ENCODE results near the gene VAV2. TPM values are rescaled to one million over a fixed set of nuclear protein-coding genes. Genes with fewer than 3 reads are reported as not detected.

VAV2 gene
- total RNA-seq, 1 experiment from 2014 or later = 30.7 TPM

DNA sequence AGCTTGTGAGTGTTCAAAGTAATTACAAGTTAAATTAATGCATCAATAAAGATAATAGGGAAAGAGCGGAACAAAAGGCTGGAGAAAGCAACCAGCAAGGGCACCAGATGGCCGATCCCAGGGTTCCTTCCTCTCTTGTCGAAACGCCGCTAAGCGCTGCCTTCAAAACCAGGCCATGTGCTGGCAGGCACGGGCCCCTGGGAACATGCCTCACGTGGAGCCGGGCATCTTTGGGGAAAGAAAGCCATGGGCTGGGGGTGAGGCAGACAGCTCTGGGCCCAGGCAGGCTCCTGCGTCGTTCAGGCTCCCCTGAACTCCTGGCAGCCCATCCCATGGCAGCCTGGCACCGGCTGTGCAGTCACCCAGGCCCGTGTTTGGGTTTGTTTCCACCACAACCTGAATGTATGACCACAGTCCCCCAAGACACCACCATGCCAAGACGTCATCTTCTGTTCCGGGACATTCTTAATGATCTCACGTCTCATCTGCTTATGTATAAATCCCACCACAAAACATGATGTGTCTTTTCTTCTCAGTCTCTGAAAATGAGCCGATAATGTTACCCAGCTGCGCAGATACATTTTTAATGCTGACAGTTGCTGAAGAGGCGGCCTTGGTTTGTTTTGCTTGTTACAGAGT lies 143.5 kb downstream of the VAV2 start:
- Mint-ChIP-seq H3K36me3 (ENCODE audit: insufficient read depth, unreplicated experiment) (no peaks in the 10 kb centered on the region), H3K4me3 (ENCODE audit: low read depth, unreplicated experiment) (no peak overlapping the region), H3K27ac (ENCODE audit: unreplicated experiment) (no peak overlapping the region), H3K4me1 (ENCODE audit: low read depth, unreplicated experiment) (no peaks in the 10 kb centered on the region), H3K27me3 (ENCODE audit: unreplicated experiment) (no peaks in the 10 kb centered on the region), H3K9me3 (ENCODE audit: low read depth, unreplicated experiment) (no peaks in the 10 kb centered on the region)
- no TSS peak for BruUV-seq (replicated peaks)
- DNase-seq = no peak
- intact Hi-C loops (cut with micrococcal nuclease; ENCODE audit: unreplicated experiment) = no loop called here
- TF ChIP-seq CTCF (IDR thresholded peaks at IDR 0.05; ENCODE audit: unreplicated experiment) = no peak
- CTCF ChIA-PET = no interaction called here

- CTCF ChIA-PET = no interaction called here
- H3K27ac Mint-ChIP-seq (ENCODE audit: unreplicated experiment) = no peak overlapping the region
Measured at GRCh38 chr9:133846483-133847090, 145.5 kb downstream of the VAV2 start.

DNA sequence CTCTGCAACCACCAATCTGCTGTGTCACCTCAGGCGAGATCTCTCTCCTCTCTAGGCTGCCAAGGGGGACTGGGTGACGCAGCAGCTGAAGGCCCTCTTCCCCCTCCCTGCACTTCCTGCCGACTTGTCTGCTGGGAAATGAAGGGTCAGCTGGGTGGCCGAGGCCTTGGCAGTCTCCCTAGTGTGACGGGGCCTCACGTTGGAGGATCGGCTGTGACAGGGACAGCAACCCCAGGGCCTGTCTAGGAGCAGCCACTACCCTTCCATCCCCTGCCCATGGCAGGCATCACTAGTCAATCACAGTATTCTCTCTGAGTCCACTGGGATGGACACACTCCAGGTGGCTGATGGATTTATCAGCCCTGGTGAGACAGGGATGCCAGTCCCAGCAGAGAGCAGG lies 146.7 kb downstream of the VAV2 start:
- intact Hi-C loops (cut with micrococcal nuclease; ENCODE audit: unreplicated experiment) = no loop called here
- Mint-ChIP-seq H3K9me3 (ENCODE audit: low read depth, unreplicated experiment) (no peaks in the 10 kb centered on the region), H3K36me3 (ENCODE audit: insufficient read depth, unreplicated experiment) (no peaks in the 10 kb centered on the region), H3K27ac (ENCODE audit: unreplicated experiment) (no peak overlapping the region), H3K4me1 (ENCODE audit: low read depth, unreplicated experiment) (no peaks in the 10 kb centered on the region), H3K27me3 (ENCODE audit: unreplicated experiment) (no peaks in the 10 kb centered on the region), H3K4me3 (ENCODE audit: low read depth, unreplicated experiment) (no peak overlapping the region)
- no TSS peak for BruUV-seq (replicated peaks)
- DNase-seq = no peak
- TF ChIP-seq CTCF (IDR thresholded peaks at IDR 0.05; ENCODE audit: unreplicated experiment) = no peak
- CTCF ChIA-PET = no interaction called here

More at GRCh38 chr9:133846483-133847090, 145.5 kb downstream of the VAV2 start:
- no peaks in the 10 kb centered on the region for H3K9me3 Mint-ChIP-seq (ENCODE audit: low read depth, unreplicated experiment)
- no peak for DNase-seq
- H3K36me3 Mint-ChIP-seq (ENCODE audit: insufficient read depth, unreplicated experiment) = no peaks in the 10 kb centered on the region
- no peak for TF ChIP-seq CTCF (IDR thresholded peaks at IDR 0.05; ENCODE audit: unreplicated experiment)
- no TSS peak for BruUV-seq (replicated peaks)
- intact Hi-C loops (cut with micrococcal nuclease; ENCODE audit: unreplicated experiment) = no loop called here
- H3K27me3 Mint-ChIP-seq (ENCODE audit: unreplicated experiment) = no peaks in the 10 kb centered on the region
- H3K4me1 Mint-ChIP-seq (ENCODE audit: low read depth, unreplicated experiment) = no peaks in the 10 kb centered on the region
- no peak overlapping the region for H3K4me3 Mint-ChIP-seq (ENCODE audit: low read depth, unreplicated experiment)

DNA sequence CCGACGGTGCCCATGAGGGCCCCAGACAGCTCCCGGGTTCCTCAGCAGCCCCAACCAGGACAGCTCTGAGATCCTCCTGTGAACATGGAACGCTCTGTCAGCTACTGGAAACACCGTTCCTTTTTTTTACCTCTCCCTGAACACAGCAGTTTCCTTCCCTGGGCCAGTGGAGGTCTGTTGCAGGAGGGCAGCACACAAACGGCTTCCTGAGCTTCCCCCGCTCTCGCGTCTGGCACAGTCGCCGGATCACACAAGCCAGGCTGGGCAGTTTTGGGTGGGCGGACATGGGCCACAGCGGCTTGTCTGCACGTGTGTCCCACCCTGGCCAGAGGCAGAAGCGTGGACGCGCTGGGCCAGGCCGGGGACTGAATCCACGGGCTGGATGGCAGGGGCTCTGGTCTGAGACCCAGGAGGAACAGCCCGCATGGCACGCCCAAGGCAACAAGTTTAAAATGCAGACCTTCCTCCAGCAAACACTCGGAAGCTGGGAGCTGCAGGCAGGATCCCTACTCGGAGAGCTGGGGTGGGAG lies 147.2 kb downstream of the VAV2 start:
- intact Hi-C loops (cut with micrococcal nuclease; ENCODE audit: unreplicated experiment) = no loop called here
- Mint-ChIP-seq H3K9me3 (ENCODE audit: low read depth, unreplicated experiment) (no peaks in the 10 kb centered on the region), H3K4me1 (ENCODE audit: low read depth, unreplicated experiment) (no peaks in the 10 kb centered on the region), H3K27ac (ENCODE audit: unreplicated experiment) (no peak overlapping the region), H3K27me3 (ENCODE audit: unreplicated experiment) (no peaks in the 10 kb centered on the region), H3K36me3 (ENCODE audit: insufficient read depth, unreplicated experiment) (no peaks in the 10 kb centered on the region), H3K4me3 (ENCODE audit: low read depth, unreplicated experiment) (no peak overlapping the region)
- CTCF ChIA-PET = no interaction called here
- DNase-seq = no peak
- TF ChIP-seq CTCF (IDR thresholded peaks at IDR 0.05; ENCODE audit: unreplicated experiment) = no peak
- no TSS peak for BruUV-seq (replicated peaks)

Data from Calu3 (cell line).